ENCODE results near the gene PROX1. TPM values are rescaled to one million over a fixed set of nuclear protein-coding genes. Genes with fewer than 3 reads are reported as not detected.

Gene PROX1
- total and polyA plus RNA-seq, 2 donors from 2014 or later = 0.92 to 6.6 TPM

- Histone ChIP-seq H3K4me3 (ENCODE audit: low read length in 3 of 3) (no peak overlapping the region), H3K27ac (ENCODE audit: low read depth in 2 of 2, low read length in 2 of 2) (no peak overlapping the region), H3K4me1 (ENCODE audit: control insufficient read depth in 2 of 3, insufficient read depth in 2 of 3, low read depth in 1 of 3, low read length in 3 of 3) (no peaks in the 10 kb centered on the region), H3K9me3 (ENCODE audit: control insufficient read depth in 2 of 3, insufficient read depth in 1 of 3, low read length in 3 of 3) (peaks cover 0 to 3% (median 0%) of the 10 kb centered on the region in 3 donors), H3K27me3 (ENCODE audit: control insufficient read depth, insufficient read depth, low read length) (no peaks in the 10 kb centered on the region), H3K36me3 (ENCODE audit: control insufficient read depth in 2 of 3, insufficient read depth in 3 of 3, low read length in 3 of 3) (no peaks in the 10 kb centered on the region), H3K9ac (ENCODE audit: low read length in 3 of 3) (no peak overlapping the region)
- DNase-seq = peak in 4 of 5 donors; percentile 55 to 83 (median 73)
- intact Hi-C loops (cut with DNase I) = no loop called here
- TF ChIP-seq CTCF (IDR thresholded peaks at IDR 0.05; ENCODE audit: borderline replicate concordance, extremely low read depth, insufficient read depth) = no peak
- no peak for FAIRE-seq
Observed at GRCh38 chr1:214075999-214076707, 88.4 kb downstream of the PROX1 start.

- peaks cover 0 to 3% (median 0%) of the 10 kb centered on the region in 3 donors for H3K9me3 ChIP-seq (ENCODE audit: control insufficient read depth in 2 of 3, insufficient read depth in 1 of 3, low read length in 3 of 3)
- intact Hi-C loops (cut with DNase I) = no loop called here
- FAIRE-seq (no peak), DNase-seq (peak in 4 of 5 donors; percentile 38 to 70 (median 52))
- H3K36me3 ChIP-seq (ENCODE audit: control insufficient read depth in 2 of 3, insufficient read depth in 3 of 3, low read length in 3 of 3) = no peaks in the 10 kb centered on the region
- no peak overlapping the region for H3K4me3 ChIP-seq (ENCODE audit: low read length in 3 of 3)
- H3K4me1 ChIP-seq (ENCODE audit: control insufficient read depth in 2 of 3, insufficient read depth in 2 of 3, low read depth in 1 of 3, low read length in 3 of 3) = no peaks in the 10 kb centered on the region
- no peak overlapping the region for H3K9ac ChIP-seq (ENCODE audit: low read length in 3 of 3)
- no peak overlapping the region for H3K27ac ChIP-seq (ENCODE audit: low read depth in 2 of 2, low read length in 2 of 2)
- no peaks in the 10 kb centered on the region for H3K27me3 ChIP-seq (ENCODE audit: control insufficient read depth, insufficient read depth, low read length)
- TF ChIP-seq CTCF (IDR thresholded peaks at IDR 0.05; ENCODE audit: borderline replicate concordance, extremely low read depth, insufficient read depth) = no peak
Observed at GRCh38 chr1:214076708-214077065, 88.9 kb downstream of the PROX1 start.

GRCh38 chr1:214078950-214079349 is 91.2 kb downstream of the PROX1 start:
- FAIRE-seq = no peak
- Histone ChIP-seq H3K9me3 (ENCODE audit: control insufficient read depth in 2 of 3, insufficient read depth in 1 of 3, low read length in 3 of 3) (peaks cover 0 to 3% (median 0%) of the 10 kb centered on the region in 3 donors), H3K27me3 (ENCODE audit: control insufficient read depth, insufficient read depth, low read length) (no peaks in the 10 kb centered on the region)

More at GRCh38 chr1:214078950-214079349, 91.2 kb downstream of the PROX1 start:
- Histone ChIP-seq H3K4me1 (ENCODE audit: control insufficient read depth in 2 of 3, insufficient read depth in 2 of 3, low read depth in 1 of 3, low read length in 3 of 3) (no peaks in the 10 kb centered on the region), H3K4me3 (ENCODE audit: low read length in 3 of 3) (no peak overlapping the region), H3K27ac (ENCODE audit: low read depth in 2 of 2, low read length in 2 of 2) (no peak overlapping the region), H3K36me3 (ENCODE audit: control insufficient read depth in 2 of 3, insufficient read depth in 3 of 3, low read length in 3 of 3) (no peaks in the 10 kb centered on the region), H3K9ac (ENCODE audit: low read length in 3 of 3) (no peak overlapping the region)
- TF ChIP-seq CTCF (IDR thresholded peaks at IDR 0.05; ENCODE audit: borderline replicate concordance, extremely low read depth, insufficient read depth) = no peak
- intact Hi-C loops (cut with DNase I) = no loop called here
- no peak for DNase-seq
